GM19328 (cell line): ENCODE measurements around the gene FAM161B.

Experiments used
- ATAC-seq: cut with Tn5 transposase; IDR thresholded peaks from one replicate; pipeline ENCODE4 v1.9.1; 2021; ENCODE audit warnings: mild to moderate bottlenecking, moderate library complexity; ENCODE audit not compliant: unreplicated experiment

The FAM161B gene

GRCh38 chr14:73884438-73885190 lies 65.3 kb downstream of the FAM161B start:
- ATAC-seq: no peak
